WTC11 (cell line): Measurements from ENCODE around the gene TC2N. TPM values are rescaled to one million over a fixed set of nuclear protein-coding genes. Genes with fewer than 3 reads are reported as not detected.

Experiments
- ATAC-seq: fragments of 200-7000 bp; cut with Tn5 transposase; 2 replicates; pipeline ENCODE4 v1.10.0; 2021; ENCODE audit warnings: mild to moderate bottlenecking, moderate library complexity
- CTCF ChIA-PET: fragments of 300-600 bp; sonication (Branson Sonifier 250); formaldehyde crosslinking; loops from one replicate; lab custom pipeline; 2021; ENCODE audit warnings: antibody characterized with exemption; lab: Charles Lee
- POLR2A ChIA-PET: fragments of 350-600 bp; sonication (Branson Sonifier 250); formaldehyde crosslinking; loops from one replicate; lab custom pipeline; 2021; ENCODE audit warnings: antibody characterized with exemption; lab: Charles Lee
- DNase-seq: peaks from one replicate; pipeline ENCODE4 v3.0.0; 2021; ENCODE audit warnings: low spot score
- H3K27ac Mint-ChIP-seq: 2 replicates; pipeline ENCODE4 v1.8.0; 2021; ENCODE audit warnings: mixed read lengths
- H3K27me3 Mint-ChIP-seq: 2 replicates; pipeline ENCODE4 v1.8.0; 2021; ENCODE audit warnings: low read depth, mild to moderate bottlenecking, moderate library complexity, mixed read lengths
- H3K36me3 Mint-ChIP-seq: 2 replicates; pipeline ENCODE4 v1.8.0; 2021; ENCODE audit warnings: mixed read lengths
- H3K4me1 Mint-ChIP-seq: 2 replicates; pipeline ENCODE4 v1.8.0; 2022; ENCODE audit warnings: mixed read lengths
- H3K4me3 Mint-ChIP-seq: 2 replicates; pipeline ENCODE4 v1.8.0; 2021; ENCODE audit warnings: mild to moderate bottlenecking, moderate library complexity, mixed read lengths
- H3K9me3 Mint-ChIP-seq: 2 replicates; pipeline ENCODE4 v1.8.0; 2021; ENCODE audit warnings: mixed read lengths
- CREB1 ChIP-seq: sonication (generic); formaldehyde crosslinking; IDR thresholded peaks from 2 replicates; pipeline ENCODE4 v1.8.0; 2023; ENCODE audit warnings: mild to moderate bottlenecking, missing genetic modification reagents
- EMX1 ChIP-seq: fragments of 250-450 bp; sonication (Bioruptor Pico); IDR thresholded peaks from 2 replicates; pipeline ENCODE4 v1.8.0; 2021; ENCODE audit warnings: mild to moderate bottlenecking
- FOXK1 ChIP-seq: sonication (generic); formaldehyde crosslinking; IDR thresholded peaks from 2 replicates; pipeline ENCODE4 v1.8.0; 2022; ENCODE audit warnings: mild to moderate bottlenecking, moderate library complexity, missing genetic modification reagents
- FOXP1 ChIP-seq: sonication (generic); formaldehyde crosslinking; IDR thresholded peaks from 2 replicates; pipeline ENCODE4 v1.8.0; 2022; ENCODE audit warnings: missing genetic modification reagents, mild to moderate bottlenecking, moderate library complexity, borderline replicate concordance
- MXD4 ChIP-seq: fragments of 250-450 bp; sonication (Bioruptor Pico); IDR thresholded peaks from 2 replicates; pipeline ENCODE4 v1.8.0; 2021; ENCODE audit warnings: mild to moderate bottlenecking, moderate library complexity, borderline replicate concordance
- NR1H2 ChIP-seq: sonication (generic); formaldehyde crosslinking; IDR thresholded peaks from 2 replicates; pipeline ENCODE4 v1.9.0; 2021; ENCODE audit warnings: mild to moderate bottlenecking, moderate library complexity, missing genetic modification reagents
- NR2C2 ChIP-seq: sonication (generic); formaldehyde crosslinking; IDR thresholded peaks from 2 replicates; pipeline ENCODE4 v1.8.0; 2022; ENCODE audit warnings: mild to moderate bottlenecking, missing genetic modification reagents
- PRRX2 ChIP-seq: fragments of 250-450 bp; sonication (Bioruptor Pico); IDR thresholded peaks from 2 replicates; pipeline ENCODE4 v1.8.0; 2021; ENCODE audit warnings: mild to moderate bottlenecking
- SP1 ChIP-seq: sonication (generic); formaldehyde crosslinking; conservative IDR thresholded peaks from 2 replicates; pipeline ENCODE4 v1.8.1; 2022; ENCODE audit warnings: missing genetic modification reagents
- ZNF138 ChIP-seq: sonication (generic); formaldehyde crosslinking; conservative IDR thresholded peaks from 2 replicates; pipeline ENCODE4 v1.8.1; 2022; ENCODE audit warnings: mild to moderate bottlenecking, moderate library complexity, missing genetic modification reagents
- ZNF219 ChIP-seq: sonication (generic); formaldehyde crosslinking; IDR thresholded peaks from 2 replicates; pipeline ENCODE4 v1.8.0; 2023; ENCODE audit warnings: missing genetic modification reagents, mild to moderate bottlenecking, borderline replicate concordance
- ZNF423 ChIP-seq: fragments of 250-450 bp; sonication (Bioruptor Pico); IDR thresholded peaks from 2 replicates; pipeline ENCODE4 v2.1.2; 2022; ENCODE audit warnings: mild to moderate bottlenecking, moderate library complexity
- total RNA-seq: library from RNA; stranded (reverse); gene quantifications from 3 replicates; pipeline ENCODE4 v1.2.3, GENCODE V29; 2021
- TF ChIP-seq, protein P1 (sequence below): fragments of 250-450 bp; sonication (Bioruptor Pico); conservative IDR thresholded peaks from 2 replicates; pipeline ENCODE4 v1.9.0; 2021; ENCODE audit warnings: mild to moderate bottlenecking
- TF ChIP-seq, protein P2 (sequence below): sonication (generic); formaldehyde crosslinking; IDR thresholded peaks from 2 replicates; pipeline ENCODE4 v1.8.1; 2023; ENCODE audit warnings: mild to moderate bottlenecking, missing genetic modification reagents
- TF ChIP-seq, protein P3 (sequence below): sonication (generic); formaldehyde crosslinking; IDR thresholded peaks from 2 replicates; pipeline ENCODE4 v1.8.0; 2022; ENCODE audit warnings: mild to moderate bottlenecking, missing genetic modification reagents
- TF ChIP-seq, protein P4 (sequence below): sonication (generic); formaldehyde crosslinking; conservative IDR thresholded peaks from 2 replicates; pipeline ENCODE4 v1.8.1; 2022; ENCODE audit warnings: mild to moderate bottlenecking, missing genetic modification reagents
- TF ChIP-seq, protein P5 (sequence below): fragments of 250-450 bp; sonication (Bioruptor Pico); IDR thresholded peaks from 2 replicates; pipeline ENCODE4 v1.9.0; 2021; ENCODE audit warnings: mild to moderate bottlenecking
- TF ChIP-seq, protein P6 (sequence below): sonication (generic); formaldehyde crosslinking; IDR thresholded peaks from 2 replicates; pipeline ENCODE4 v1.8.0; 2023; ENCODE audit warnings: mild to moderate bottlenecking, missing genetic modification reagents
- TF ChIP-seq, protein P7 (sequence below): sonication (generic); formaldehyde crosslinking; IDR thresholded peaks from 2 replicates; pipeline ENCODE4 v1.8.1; 2023; ENCODE audit warnings: mild to moderate bottlenecking, missing genetic modification reagents
- TF ChIP-seq, protein P8 (sequence below): sonication (generic); formaldehyde crosslinking; IDR thresholded peaks from 2 replicates; pipeline ENCODE4 v1.8.0; 2022; ENCODE audit warnings: mild to moderate bottlenecking, missing genetic modification reagents

TC2N gene
- total RNA-seq, 1 experiment from 2014 or later, result 33.0 TPM

DNA sequence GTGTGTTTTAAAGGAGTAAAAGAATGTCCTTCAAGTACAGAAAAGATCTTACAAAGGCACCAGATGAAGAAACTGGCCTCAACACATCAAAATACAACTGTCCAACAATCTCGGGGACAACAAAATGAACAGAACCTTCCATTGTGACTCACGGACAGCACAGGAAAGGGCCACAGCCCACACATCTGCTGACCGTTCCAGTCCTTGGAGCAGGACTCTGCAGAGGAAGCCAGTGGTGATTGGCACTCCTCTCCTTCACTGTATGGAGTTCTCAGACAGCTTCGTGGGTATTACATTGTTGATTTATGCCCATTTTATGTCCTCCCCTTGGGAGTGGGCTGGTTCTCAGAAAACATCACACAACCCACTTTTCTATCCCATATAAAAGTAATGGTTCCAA lies 32.5 kb upstream of the TC2N start (continued):
- TF ChIP-seq, protein P1, sequence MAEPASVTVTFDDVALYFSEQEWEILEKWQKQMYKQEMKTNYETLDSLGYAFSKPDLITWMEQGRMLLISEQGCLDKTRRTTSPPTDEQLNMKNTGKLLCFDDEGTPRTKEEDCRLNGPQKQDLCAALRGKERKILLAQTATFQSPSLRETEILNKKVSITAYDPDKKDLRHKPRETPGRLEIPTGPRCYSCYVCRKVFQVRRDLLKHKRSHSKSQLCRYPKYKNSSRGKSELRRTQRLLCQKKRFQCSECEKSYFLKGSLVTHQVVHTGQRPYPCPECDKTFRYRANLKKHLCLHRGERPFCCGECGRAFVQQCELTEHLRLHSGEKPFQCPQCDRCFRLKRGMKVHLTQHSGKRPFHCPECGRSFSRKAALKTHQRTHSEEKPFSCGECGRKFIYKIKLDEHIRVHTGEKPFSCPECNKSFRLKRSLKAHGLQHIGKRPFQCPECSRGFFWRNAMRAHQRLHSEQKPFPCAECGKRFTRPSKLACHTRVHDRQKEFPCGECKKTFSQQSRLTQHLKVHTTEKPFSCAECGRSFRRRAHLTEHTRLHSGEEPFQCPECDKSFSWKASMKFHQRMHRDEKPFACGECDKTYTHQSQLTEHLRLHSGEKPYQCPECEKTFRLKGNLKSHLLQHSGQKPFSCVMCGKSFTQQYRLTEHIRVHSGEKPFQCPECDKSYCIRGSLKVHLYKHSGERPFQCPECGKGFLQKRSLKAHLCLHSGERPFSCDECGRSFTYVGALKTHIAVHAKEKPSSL (CRISPR knock-in tag), result no peak
- TF ChIP-seq MXD4 (CRISPR knock-in tag), result no peak
- TF ChIP-seq ZNF138 (CRISPR knock-in tag), result no peak
- no peak for TF ChIP-seq ZNF219
- no peak for TF ChIP-seq CREB1 (CRISPR knock-in tag)
- TF ChIP-seq, all 79 proteins: peak for 0

DNA sequence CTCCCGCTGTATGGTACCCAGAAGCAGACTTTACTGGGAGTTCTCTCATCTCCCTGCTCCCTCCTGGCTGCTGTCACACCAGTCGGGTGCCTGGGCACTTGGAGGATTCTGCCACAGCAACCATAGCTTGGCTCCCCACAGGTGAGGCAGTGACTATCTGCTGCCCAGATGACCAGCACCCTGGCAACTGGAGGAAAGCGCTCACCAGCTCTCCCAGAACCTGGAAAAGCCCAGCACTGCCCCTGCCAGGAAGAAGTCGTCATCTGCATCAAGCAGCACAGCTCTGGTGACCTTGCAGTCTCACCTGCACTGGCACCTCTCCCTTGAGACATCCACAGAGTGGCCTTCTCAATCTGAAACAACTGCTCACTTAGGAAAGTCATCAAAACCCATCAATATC lies 31.9 kb upstream of the TC2N start:
- DNase-seq, result peak; percentile 38
- Mint-ChIP-seq H3K27me3 (0 out of 2 replicates have a peak, but pooled peaks cover 4% of the 10 kb centered on the region), H3K9me3 (no peaks in the 10 kb centered on the region), H3K36me3 (no peaks in the 10 kb centered on the region)
- peak; percentile 68 for ATAC-seq
- ChIA-PET POLR2A (interaction anchor here (0.6 kb wide), 1 partner anchor 981 kb away, joined by 3 read pairs; no protein-coding TSS in a partner anchor), CTCF (interaction anchor here (1.0 to 5.8 kb wide), 9 partner anchors 12 to 318 kb away, joined by 3 to 45 read pairs (median 4); no protein-coding TSS in a partner anchor)
- TF ChIP-seq ZNF423 (CRISPR knock-in tag) (no peak), FOXK1 (CRISPR knock-in tag) (no peak)
- TF ChIP-seq, all 79 proteins: peak for 0
- Mint-ChIP-seq H3K4me1 (peaks cover 19% of the 10 kb centered on the region), H3K4me3 (no peak overlapping the region), H3K27ac (no peak overlapping the region)

DNA sequence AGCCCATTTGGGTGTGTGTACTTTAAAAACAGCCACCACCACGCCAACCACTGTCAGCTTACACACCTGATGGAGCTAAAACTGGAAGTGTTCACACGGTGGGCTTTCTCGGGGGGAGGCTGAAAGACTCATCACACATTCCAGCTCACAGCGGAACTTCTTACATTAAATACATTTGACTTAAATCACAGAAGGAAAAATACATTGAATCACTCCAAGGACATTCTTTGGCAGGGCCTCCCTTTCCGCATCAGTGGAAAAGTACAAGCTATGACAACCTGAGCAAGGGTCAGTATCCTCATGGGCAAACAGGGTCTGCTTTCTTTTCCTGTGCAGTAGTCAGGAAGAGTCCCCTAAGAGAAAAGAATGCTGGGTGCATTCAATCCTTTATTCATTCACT lies 31.0 kb upstream of the TC2N start:
- ATAC-seq (no peak), DNase-seq (no peak)
- Mint-ChIP-seq H3K36me3 (no peaks in the 10 kb centered on the region), H3K4me3 (no peak overlapping the region), H3K27me3 (0 out of 2 replicates have a peak, but pooled peaks cover 4% of the 10 kb centered on the region), H3K4me1 (peaks cover 19% of the 10 kb centered on the region), H3K27ac (no peak overlapping the region), H3K9me3 (no peaks in the 10 kb centered on the region)
- CTCF ChIA-PET, result interaction anchor here (0.6 to 5.8 kb wide), 5 partner anchors 13 to 443 kb away, joined by 4 to 45 read pairs (median 5); no protein-coding TSS in a partner anchor
- POLR2A ChIA-PET, result interaction anchor here (0.5 to 0.6 kb wide), 2 partner anchors 214 to 982 kb away, joined by 3 read pairs; no protein-coding TSS in a partner anchor
- TF ChIP-seq, protein P2, sequence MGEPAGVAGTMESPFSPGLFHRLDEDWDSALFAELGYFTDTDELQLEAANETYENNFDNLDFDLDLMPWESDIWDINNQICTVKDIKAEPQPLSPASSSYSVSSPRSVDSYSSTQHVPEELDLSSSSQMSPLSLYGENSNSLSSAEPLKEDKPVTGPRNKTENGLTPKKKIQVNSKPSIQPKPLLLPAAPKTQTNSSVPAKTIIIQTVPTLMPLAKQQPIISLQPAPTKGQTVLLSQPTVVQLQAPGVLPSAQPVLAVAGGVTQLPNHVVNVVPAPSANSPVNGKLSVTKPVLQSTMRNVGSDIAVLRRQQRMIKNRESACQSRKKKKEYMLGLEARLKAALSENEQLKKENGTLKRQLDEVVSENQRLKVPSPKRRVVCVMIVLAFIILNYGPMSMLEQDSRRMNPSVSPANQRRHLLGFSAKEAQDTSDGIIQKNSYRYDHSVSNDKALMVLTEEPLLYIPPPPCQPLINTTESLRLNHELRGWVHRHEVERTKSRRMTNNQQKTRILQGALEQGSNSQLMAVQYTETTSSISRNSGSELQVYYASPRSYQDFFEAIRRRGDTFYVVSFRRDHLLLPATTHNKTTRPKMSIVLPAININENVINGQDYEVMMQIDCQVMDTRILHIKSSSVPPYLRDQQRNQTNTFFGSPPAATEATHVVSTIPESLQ (CRISPR knock-in tag), result no peak
- TF ChIP-seq, protein P3, sequence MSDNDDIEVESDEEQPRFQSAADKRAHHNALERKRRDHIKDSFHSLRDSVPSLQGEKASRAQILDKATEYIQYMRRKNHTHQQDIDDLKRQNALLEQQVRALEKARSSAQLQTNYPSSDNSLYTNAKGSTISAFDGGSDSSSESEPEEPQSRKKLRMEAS (CRISPR knock-in tag), result no peak
- TF ChIP-seq FOXP1 (no peak), SP1 (CRISPR knock-in tag) (no peak), NR1H2 (CRISPR knock-in tag) (no peak), PRRX2 (CRISPR knock-in tag) (no peak), EMX1 (CRISPR knock-in tag) (no peak), NR2C2 (CRISPR knock-in tag) (no peak)
- TF ChIP-seq, protein P4, sequence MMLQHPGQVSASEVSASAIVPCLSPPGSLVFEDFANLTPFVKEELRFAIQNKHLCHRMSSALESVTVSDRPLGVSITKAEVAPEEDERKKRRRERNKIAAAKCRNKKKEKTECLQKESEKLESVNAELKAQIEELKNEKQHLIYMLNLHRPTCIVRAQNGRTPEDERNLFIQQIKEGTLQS (CRISPR knock-in tag), result no peak
- TF ChIP-seq, protein P5, sequence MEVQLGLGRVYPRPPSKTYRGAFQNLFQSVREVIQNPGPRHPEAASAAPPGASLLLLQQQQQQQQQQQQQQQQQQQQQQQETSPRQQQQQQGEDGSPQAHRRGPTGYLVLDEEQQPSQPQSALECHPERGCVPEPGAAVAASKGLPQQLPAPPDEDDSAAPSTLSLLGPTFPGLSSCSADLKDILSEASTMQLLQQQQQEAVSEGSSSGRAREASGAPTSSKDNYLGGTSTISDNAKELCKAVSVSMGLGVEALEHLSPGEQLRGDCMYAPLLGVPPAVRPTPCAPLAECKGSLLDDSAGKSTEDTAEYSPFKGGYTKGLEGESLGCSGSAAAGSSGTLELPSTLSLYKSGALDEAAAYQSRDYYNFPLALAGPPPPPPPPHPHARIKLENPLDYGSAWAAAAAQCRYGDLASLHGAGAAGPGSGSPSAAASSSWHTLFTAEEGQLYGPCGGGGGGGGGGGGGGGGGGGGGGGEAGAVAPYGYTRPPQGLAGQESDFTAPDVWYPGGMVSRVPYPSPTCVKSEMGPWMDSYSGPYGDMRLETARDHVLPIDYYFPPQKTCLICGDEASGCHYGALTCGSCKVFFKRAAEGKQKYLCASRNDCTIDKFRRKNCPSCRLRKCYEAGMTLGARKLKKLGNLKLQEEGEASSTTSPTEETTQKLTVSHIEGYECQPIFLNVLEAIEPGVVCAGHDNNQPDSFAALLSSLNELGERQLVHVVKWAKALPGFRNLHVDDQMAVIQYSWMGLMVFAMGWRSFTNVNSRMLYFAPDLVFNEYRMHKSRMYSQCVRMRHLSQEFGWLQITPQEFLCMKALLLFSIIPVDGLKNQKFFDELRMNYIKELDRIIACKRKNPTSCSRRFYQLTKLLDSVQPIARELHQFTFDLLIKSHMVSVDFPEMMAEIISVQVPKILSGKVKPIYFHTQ (CRISPR knock-in tag), result no peak
- TF ChIP-seq, protein P6, sequence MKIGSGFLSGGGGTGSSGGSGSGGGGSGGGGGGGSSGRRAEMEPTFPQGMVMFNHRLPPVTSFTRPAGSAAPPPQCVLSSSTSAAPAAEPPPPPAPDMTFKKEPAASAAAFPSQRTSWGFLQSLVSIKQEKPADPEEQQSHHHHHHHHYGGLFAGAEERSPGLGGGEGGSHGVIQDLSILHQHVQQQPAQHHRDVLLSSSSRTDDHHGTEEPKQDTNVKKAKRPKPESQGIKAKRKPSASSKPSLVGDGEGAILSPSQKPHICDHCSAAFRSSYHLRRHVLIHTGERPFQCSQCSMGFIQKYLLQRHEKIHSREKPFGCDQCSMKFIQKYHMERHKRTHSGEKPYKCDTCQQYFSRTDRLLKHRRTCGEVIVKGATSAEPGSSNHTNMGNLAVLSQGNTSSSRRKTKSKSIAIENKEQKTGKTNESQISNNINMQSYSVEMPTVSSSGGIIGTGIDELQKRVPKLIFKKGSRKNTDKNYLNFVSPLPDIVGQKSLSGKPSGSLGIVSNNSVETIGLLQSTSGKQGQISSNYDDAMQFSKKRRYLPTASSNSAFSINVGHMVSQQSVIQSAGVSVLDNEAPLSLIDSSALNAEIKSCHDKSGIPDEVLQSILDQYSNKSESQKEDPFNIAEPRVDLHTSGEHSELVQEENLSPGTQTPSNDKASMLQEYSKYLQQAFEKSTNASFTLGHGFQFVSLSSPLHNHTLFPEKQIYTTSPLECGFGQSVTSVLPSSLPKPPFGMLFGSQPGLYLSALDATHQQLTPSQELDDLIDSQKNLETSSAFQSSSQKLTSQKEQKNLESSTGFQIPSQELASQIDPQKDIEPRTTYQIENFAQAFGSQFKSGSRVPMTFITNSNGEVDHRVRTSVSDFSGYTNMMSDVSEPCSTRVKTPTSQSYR (CRISPR knock-in tag), result no peak
- TF ChIP-seq, protein P7, sequence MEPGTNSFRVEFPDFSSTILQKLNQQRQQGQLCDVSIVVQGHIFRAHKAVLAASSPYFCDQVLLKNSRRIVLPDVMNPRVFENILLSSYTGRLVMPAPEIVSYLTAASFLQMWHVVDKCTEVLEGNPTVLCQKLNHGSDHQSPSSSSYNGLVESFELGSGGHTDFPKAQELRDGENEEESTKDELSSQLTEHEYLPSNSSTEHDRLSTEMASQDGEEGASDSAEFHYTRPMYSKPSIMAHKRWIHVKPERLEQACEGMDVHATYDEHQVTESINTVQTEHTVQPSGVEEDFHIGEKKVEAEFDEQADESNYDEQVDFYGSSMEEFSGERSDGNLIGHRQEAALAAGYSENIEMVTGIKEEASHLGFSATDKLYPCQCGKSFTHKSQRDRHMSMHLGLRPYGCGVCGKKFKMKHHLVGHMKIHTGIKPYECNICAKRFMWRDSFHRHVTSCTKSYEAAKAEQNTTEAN (CRISPR knock-in tag), result no peak
- TF ChIP-seq, protein P8, sequence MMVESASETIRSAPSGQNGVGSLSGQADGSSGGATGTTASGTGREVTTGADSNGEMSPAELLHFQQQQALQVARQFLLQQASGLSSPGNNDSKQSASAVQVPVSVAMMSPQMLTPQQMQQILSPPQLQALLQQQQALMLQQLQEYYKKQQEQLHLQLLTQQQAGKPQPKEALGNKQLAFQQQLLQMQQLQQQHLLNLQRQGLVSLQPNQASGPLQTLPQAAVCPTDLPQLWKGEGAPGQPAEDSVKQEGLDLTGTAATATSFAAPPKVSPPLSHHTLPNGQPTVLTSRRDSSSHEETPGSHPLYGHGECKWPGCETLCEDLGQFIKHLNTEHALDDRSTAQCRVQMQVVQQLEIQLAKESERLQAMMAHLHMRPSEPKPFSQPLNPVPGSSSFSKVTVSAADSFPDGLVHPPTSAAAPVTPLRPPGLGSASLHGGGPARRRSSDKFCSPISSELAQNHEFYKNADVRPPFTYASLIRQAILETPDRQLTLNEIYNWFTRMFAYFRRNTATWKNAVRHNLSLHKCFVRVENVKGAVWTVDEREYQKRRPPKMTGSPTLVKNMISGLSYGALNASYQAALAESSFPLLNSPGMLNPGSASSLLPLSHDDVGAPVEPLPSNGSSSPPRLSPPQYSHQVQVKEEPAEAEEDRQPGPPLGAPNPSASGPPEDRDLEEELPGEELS (CRISPR knock-in tag), result no peak
